Fibroblast of skin of right biceps (primary cell): Measurements from ENCODE around the gene NLGN1.
A peak's percentile ranks its signal among the peaks of the same experiment; 100 is the strongest.
"Not testable (repeated sequence)": the region's sequence is repeated elsewhere in the genome, so short reads cannot be mapped to it uniquely, and the experiment has no call there.

ENCODE experiments used
- DNase-seq: peaks from one replicate; pipeline ENCODE4 v3.0.0-alpha.2; 2013

Gene NLGN1

GRCh38 chr3:173567997-173568396, 170.5 kb downstream of the NLGN1 start:
- no peak for DNase-seq

- DNase-seq, result no peak
These were observed 171.1 kb downstream of the NLGN1 start for GRCh38 chr3:173568623-173569022.

GRCh38 chr3:173583496-173583895, 186.0 kb downstream of the NLGN1 start:
- no peak for DNase-seq

GRCh38 chr3:173584093-173584837, 186.7 kb downstream of the NLGN1 start:
- peak; percentile 63 for DNase-seq

- DNase-seq, result peak; percentile 67
These were observed 187.6 kb downstream of the NLGN1 start for GRCh38 chr3:173584838-173585831.

- DNase-seq, result peak; percentile 26
These were observed 188.6 kb downstream of the NLGN1 start for GRCh38 chr3:173586166-173586565.

- DNase-seq, result no peak
These were observed 189.5 kb downstream of the NLGN1 start for GRCh38 chr3:173587055-173587454.

- DNase-seq, result no peak
These were observed 191.0 kb downstream of the NLGN1 start for GRCh38 chr3:173588556-173588955.

- no peak for DNase-seq
These were observed 191.6 kb downstream of the NLGN1 start for GRCh38 chr3:173589116-173589515.

- DNase-seq, result no peak
These were observed 193.9 kb downstream of the NLGN1 start for GRCh38 chr3:173591401-173591800.

GRCh38 chr3:173594881-173595280, 197.3 kb downstream of the NLGN1 start:
- not testable (repeated sequence) for DNase-seq

GRCh38 chr3:173599673-173600072, 202.1 kb downstream of the NLGN1 start:
- DNase-seq, result peak; percentile 38

GRCh38 chr3:173614522-173614921, 217.0 kb downstream of the NLGN1 start:
- no peak for DNase-seq

- DNase-seq, result no peak
These were observed 218.1 kb downstream of the NLGN1 start for GRCh38 chr3:173615661-173616060.

GRCh38 chr3:173617490-173617889, 219.9 kb downstream of the NLGN1 start:
- DNase-seq, result no peak

GRCh38 chr3:173618148-173618547, 220.6 kb downstream of the NLGN1 start:
- DNase-seq, result no peak

- DNase-seq, result no peak
These were observed 221.2 kb downstream of the NLGN1 start for GRCh38 chr3:173618703-173619102.

GRCh38 chr3:173622166-173622565, 224.6 kb downstream of the NLGN1 start:
- peak; percentile 49 for DNase-seq

- DNase-seq, result no peak
These were observed 226.5 kb downstream of the NLGN1 start for GRCh38 chr3:173624086-173624485.

- DNase-seq, result no peak
These were observed 233.3 kb downstream of the NLGN1 start for GRCh38 chr3:173630849-173631248.

- no peak for DNase-seq
These were observed 235.4 kb downstream of the NLGN1 start for GRCh38 chr3:173632945-173633344.

- no peak for DNase-seq
These were observed 238.3 kb downstream of the NLGN1 start for GRCh38 chr3:173635826-173636225.

GRCh38 chr3:173639098-173639497, 241.6 kb downstream of the NLGN1 start:
- no peak for DNase-seq

- DNase-seq, result no peak
These were observed 244.2 kb downstream of the NLGN1 start for GRCh38 chr3:173641696-173642095.
